Panc1 (cell line): ENCODE results near the gene LRP1B. TPM values are rescaled to one million over a fixed set of nuclear protein-coding genes. Genes with fewer than 3 reads are reported as not detected.

Experiments used
- ATAC-seq: fragments of 200-7000 bp; cut with Tn5 transposase; 2 replicates; pipeline ENCODE4 v1.9.1; 2020; ENCODE audit warnings: mild to moderate bottlenecking, moderate library complexity
- BruUV-seq: library from RNA; stranded (reverse); fragments of 400-500 nt; replicated peaks from 2 replicates; lab custom pipeline; 2021; lab: Mats Ljungman, UMichigan
- CTCF ChIA-PET: fragments of 300-600 bp; sonication (Branson Sonifier 250); formaldehyde crosslinking; loops from one replicate; lab custom pipeline; 2022; ENCODE audit warnings: antibody characterized with exemption; lab: Charles Lee
- POLR2A ChIA-PET: fragments of 300-600 bp; sonication (Branson Sonifier 250); formaldehyde crosslinking; loops from one replicate; lab custom pipeline; 2022; ENCODE audit warnings: antibody characterized with exemption; lab: Charles Lee
- DNase-seq: peaks from one replicate; pipeline ENCODE4 v3.0.0-alpha.2; 2010; ENCODE audit warnings: low read depth, low spot score
- H3K27ac ChIP-seq: 2 replicates; pipeline ENCODE4 v1.5.1; 2011; ENCODE audit warnings: mild to moderate bottlenecking, low read length, inconsistent platforms
- H3K27me3 ChIP-seq: fragments of 200-500 bp; sonication (Bioruptor generic); 2 replicates; pipeline ENCODE4 v1.6.0; 2014; ENCODE audit warnings: low read length, inconsistent platforms; ENCODE audit not compliant: control insufficient read depth, insufficient read depth
- H3K36me3 ChIP-seq: fragments of 200-500 bp; sonication (Bioruptor generic); 2 replicates; pipeline ENCODE4 v1.5.1; 2014; ENCODE audit warnings: inconsistent platforms, mild to moderate bottlenecking, low read length, moderate library complexity; ENCODE audit not compliant: control insufficient read depth, insufficient read depth
- H3K4me1 ChIP-seq: 2 replicates; pipeline ENCODE4 v1.5.1; 2011; ENCODE audit warnings: inconsistent platforms, mild to moderate bottlenecking, low read length, moderate library complexity; ENCODE audit not compliant: control insufficient read depth, insufficient read depth
- H3K4me3 ChIP-seq, 2 experiments: 2 replicates each; pipeline ENCODE4 v1.5.1; 2011 to 2012; ENCODE audit warnings: low read depth in 2 of 2, low read length in 2 of 2, mild to moderate bottlenecking in 2 of 2, inconsistent platforms in 1 of 2, moderate library complexity in 1 of 2
- H3K9me3 ChIP-seq: fragments of 200-500 bp; sonication (Bioruptor generic); 2 replicates; pipeline ENCODE4 v1.5.1; 2014; ENCODE audit warnings: low read depth, mild to moderate bottlenecking, inconsistent platforms, low read length, moderate library complexity; ENCODE audit not compliant: control insufficient read depth, insufficient read depth
- POLR2AphosphoS5 ChIP-seq: IDR thresholded peaks from 2 replicates; pipeline ENCODE4 v1.6.1; 2012; ENCODE audit warnings: mild to moderate bottlenecking, low read depth, low read length, moderate library complexity
- SIN3A ChIP-seq: IDR thresholded peaks from 2 replicates; pipeline ENCODE4 v1.6.1; 2012; ENCODE audit warnings: low read depth, mild to moderate bottlenecking, low read length, moderate library complexity, borderline replicate concordance; ENCODE audit not compliant: insufficient read depth
- TCF7L2 ChIP-seq: IDR thresholded peaks from 2 replicates; pipeline ENCODE4 v1.6.1; 2011; ENCODE audit warnings: mild to moderate bottlenecking, low read depth, low read length, inconsistent platforms
- in situ Hi-C: cut with HindIII; loops from 2 replicates; pipeline ENCODE4 v1.10.0; 2016; ENCODE audit warnings: low sequenced_read_pairs, low pct_unique_long_range_greater_than_20kb
- intact Hi-C: fragments of 100-400 bp; cut with micrococcal nuclease; formaldehyde crosslinking; loops from one replicate; pipeline ENCODE4 v1.10.0; 2022; ENCODE audit not compliant: unreplicated experiment
- total RNA-seq: library from RNA; stranded (reverse); gene quantifications from one replicate; pipeline ENCODE4 v1.2.1, GENCODE V29; 2021; ENCODE audit not compliant: unreplicated experiment
- TF ChIP-seq, protein P1 (sequence below), 2 experiments: IDR thresholded peaks; 2 replicates each; pipeline ENCODE4 v1.6.1; 2011 to 2012; ENCODE audit warnings: low read depth in 2 of 2, control low read depth in 1 of 2, low read length in 1 of 2, mild to moderate bottlenecking in 1 of 2, moderate library complexity in 1 of 2; ENCODE audit not compliant: insufficient read depth in 1 of 2
- TF ChIP-seq, protein P2 (sequence below): fragments of 450-650 bp; IDR thresholded peaks from 2 replicates; pipeline ENCODE4 v1.5.1; 2017; ENCODE audit warnings: mild to moderate bottlenecking

LRP1B gene
- total RNA-seq, 1 experiment from 2014 or later: 0.54 TPM

DNA sequence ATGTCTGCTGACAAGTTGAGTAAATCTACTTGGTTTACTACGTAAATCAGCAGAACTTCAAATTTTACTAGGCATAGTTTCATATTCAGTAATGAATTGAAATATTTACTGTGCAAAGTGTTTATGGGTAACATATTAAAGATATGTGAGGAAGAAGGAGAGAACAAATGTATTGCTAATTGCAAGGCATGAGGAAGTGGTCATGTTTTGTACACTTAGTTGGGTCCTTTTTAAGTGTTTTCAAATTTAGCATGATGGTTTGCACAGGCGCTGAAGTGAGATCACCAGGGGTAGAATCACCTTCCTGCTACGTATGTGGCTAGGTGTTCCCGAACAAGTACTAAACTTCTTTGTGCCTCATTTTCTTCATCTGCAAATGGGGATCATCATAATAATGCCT lies 1534.4 kb downstream of the LRP1B start:
- intact Hi-C loops (no loop called here), in situ Hi-C loops (no loop called here)
- TF ChIP-seq TCF7L2: no peak
- TF ChIP-seq SIN3A: no peak
- TF ChIP-seq, protein P1, sequence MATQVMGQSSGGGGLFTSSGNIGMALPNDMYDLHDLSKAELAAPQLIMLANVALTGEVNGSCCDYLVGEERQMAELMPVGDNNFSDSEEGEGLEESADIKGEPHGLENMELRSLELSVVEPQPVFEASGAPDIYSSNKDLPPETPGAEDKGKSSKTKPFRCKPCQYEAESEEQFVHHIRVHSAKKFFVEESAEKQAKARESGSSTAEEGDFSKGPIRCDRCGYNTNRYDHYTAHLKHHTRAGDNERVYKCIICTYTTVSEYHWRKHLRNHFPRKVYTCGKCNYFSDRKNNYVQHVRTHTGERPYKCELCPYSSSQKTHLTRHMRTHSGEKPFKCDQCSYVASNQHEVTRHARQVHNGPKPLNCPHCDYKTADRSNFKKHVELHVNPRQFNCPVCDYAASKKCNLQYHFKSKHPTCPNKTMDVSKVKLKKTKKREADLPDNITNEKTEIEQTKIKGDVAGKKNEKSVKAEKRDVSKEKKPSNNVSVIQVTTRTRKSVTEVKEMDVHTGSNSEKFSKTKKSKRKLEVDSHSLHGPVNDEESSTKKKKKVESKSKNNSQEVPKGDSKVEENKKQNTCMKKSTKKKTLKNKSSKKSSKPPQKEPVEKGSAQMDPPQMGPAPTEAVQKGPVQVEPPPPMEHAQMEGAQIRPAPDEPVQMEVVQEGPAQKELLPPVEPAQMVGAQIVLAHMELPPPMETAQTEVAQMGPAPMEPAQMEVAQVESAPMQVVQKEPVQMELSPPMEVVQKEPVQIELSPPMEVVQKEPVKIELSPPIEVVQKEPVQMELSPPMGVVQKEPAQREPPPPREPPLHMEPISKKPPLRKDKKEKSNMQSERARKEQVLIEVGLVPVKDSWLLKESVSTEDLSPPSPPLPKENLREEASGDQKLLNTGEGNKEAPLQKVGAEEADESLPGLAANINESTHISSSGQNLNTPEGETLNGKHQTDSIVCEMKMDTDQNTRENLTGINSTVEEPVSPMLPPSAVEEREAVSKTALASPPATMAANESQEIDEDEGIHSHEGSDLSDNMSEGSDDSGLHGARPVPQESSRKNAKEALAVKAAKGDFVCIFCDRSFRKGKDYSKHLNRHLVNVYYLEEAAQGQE (IDR thresholded peaks at IDR 0.05; ENCODE audit: insufficient read depth in 1 of 2, low read depth in 2 of 2, low read length in 1 of 2): no peak
- TF ChIP-seq, protein P2, sequence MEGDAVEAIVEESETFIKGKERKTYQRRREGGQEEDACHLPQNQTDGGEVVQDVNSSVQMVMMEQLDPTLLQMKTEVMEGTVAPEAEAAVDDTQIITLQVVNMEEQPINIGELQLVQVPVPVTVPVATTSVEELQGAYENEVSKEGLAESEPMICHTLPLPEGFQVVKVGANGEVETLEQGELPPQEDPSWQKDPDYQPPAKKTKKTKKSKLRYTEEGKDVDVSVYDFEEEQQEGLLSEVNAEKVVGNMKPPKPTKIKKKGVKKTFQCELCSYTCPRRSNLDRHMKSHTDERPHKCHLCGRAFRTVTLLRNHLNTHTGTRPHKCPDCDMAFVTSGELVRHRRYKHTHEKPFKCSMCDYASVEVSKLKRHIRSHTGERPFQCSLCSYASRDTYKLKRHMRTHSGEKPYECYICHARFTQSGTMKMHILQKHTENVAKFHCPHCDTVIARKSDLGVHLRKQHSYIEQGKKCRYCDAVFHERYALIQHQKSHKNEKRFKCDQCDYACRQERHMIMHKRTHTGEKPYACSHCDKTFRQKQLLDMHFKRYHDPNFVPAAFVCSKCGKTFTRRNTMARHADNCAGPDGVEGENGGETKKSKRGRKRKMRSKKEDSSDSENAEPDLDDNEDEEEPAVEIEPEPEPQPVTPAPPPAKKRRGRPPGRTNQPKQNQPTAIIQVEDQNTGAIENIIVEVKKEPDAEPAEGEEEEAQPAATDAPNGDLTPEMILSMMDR: no peak
- TF ChIP-seq POLR2AphosphoS5: no peak
- ChIA-PET POLR2A (interaction anchor here (0.5 kb wide), 1 partner anchor 689 kb away, joined by 5 read pairs; no protein-coding TSS in a partner anchor), CTCF (no interaction called here)
- Histone ChIP-seq H3K4me1 (no peaks in the 10 kb centered on the region), H3K27ac (no peak overlapping the region), H3K36me3 (no peaks in the 10 kb centered on the region), H3K4me3 (no peak overlapping the region), H3K9me3 (no peaks in the 10 kb centered on the region), H3K27me3 (no peaks in the 10 kb centered on the region)
- ATAC-seq: no peak
- no TSS peak for BruUV-seq
- DNase-seq: no peak

DNA sequence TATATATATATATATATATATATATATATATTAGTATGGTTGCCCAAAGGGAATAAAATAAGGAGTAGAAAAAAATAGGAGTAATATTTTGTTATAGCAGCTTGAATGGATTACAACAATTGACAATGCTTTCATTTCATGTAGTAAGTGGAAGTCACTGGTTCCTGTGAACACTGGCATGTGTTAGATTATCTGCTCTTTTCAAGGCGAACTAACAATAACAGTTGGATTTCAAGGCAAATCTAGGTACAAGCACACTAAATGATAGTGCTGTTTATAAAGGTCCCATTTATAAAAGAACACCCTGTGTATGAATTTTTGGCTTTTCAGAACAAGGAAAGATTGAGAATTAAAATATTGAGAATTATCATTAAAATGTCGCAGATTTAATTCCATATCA lies 1535.7 kb downstream of the LRP1B start:
- in situ Hi-C loops (no loop called here), intact Hi-C loops (no loop called here)
- no TSS peak for BruUV-seq
- CTCF ChIA-PET: no interaction called here
- TF ChIP-seq, protein P2: no peak
- no peak for TF ChIP-seq TCF7L2
- Histone ChIP-seq H3K4me1 (no peaks in the 10 kb centered on the region), H3K4me3 (no peak overlapping the region), H3K27ac (no peak overlapping the region), H3K36me3 (no peaks in the 10 kb centered on the region), H3K9me3 (no peaks in the 10 kb centered on the region), H3K27me3 (no peaks in the 10 kb centered on the region)
- POLR2A ChIA-PET: no interaction called here
- DNase-seq (no peak), ATAC-seq (no peak)
